GM18907 (cell line): Measurements from ENCODE around the gene VPS18.

Source experiments
- ATAC-seq: cut with Tn5 transposase; IDR thresholded peaks from one replicate; pipeline ENCODE4 v1.9.1; 2021; ENCODE audit warnings: mild to moderate bottlenecking, moderate library complexity; ENCODE audit not compliant: unreplicated experiment

Gene VPS18

GRCh38 chr15:40934457-40934856 is 40.2 kb downstream of the VPS18 start:
- ATAC-seq: no peak

- ATAC-seq: no peak
Measured at GRCh38 chr15:40936234-40936708, 42.0 kb downstream of the VPS18 start.

- no peak for ATAC-seq
Measured at GRCh38 chr15:40936709-40937666, 42.7 kb downstream of the VPS18 start.

GRCh38 chr15:40937762-40938535 is 43.7 kb downstream of the VPS18 start:
- no peak for ATAC-seq

DNA sequence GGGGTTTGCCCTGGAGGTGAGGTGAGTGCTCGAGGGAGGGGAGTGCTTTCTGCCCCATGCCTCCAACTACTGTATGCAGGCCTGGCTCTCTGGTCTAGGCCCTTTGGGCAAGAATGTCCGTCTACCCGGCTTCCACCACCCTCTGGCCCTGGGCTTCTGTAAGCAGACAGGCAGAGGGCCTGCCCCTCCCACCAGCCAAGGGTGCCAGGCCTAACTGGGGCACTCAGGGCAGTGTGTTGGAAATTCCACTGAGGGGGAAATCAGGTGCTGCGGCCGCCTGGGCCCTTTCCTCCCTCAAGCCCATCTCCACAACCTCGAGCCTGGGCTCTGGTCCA is 44.3 kb downstream of the VPS18 start:
- no peak for ATAC-seq

GRCh38 chr15:40940296-40940801 is 46.1 kb downstream of the VPS18 start:
- ATAC-seq: no peak

DNA sequence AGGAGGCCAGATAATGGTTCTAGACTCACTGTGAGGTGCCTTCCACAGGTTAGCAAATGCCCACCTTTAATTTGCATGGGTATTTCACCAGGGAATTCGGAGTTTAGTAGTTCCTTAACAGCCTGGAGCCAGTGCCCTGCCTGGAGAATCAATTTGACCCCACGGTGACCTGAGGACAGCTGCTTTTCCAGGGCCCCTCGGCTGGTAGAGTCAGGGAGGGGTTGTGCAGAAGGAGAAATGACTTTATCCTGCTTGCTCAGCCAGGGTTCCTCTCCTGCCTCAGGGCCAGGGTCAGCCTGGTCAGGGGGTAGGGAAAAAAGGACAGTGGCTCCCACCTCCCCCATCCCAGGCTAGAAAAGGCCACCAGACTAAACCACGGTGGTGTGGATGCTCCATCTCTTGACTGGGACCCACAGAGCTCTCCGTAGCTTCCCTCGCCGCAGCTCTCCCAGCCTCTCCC is 46.8 kb downstream of the VPS18 start:
- no peak for ATAC-seq

GRCh38 chr15:40941528-40942336 is 47.5 kb downstream of the VPS18 start:
- peak; percentile 57 for ATAC-seq

DNA sequence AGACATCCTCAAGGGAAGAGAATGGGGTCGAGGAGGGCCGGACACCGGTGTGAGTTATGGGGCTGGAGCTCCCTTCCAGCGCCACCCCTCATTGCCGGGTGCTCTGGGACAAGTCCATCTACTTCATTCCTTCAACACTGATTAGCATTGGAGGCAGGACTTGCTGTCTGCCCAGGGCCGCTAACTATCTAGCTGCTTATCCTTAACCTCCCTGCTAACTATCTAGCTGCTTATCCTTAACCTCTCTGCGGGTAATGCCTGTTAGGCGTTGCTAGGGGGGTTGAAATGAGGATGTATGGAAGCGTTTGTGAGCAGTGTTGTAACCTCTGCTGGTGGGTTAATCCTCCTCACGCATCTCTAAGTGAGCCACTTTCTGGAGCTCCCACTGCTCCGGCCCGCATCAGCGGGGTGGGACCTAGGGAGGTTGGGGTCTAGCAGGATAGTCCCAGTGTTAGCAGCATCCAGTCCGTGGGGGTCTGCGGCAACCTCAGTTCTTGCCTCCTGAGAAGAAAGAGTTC is 48.1 kb downstream of the VPS18 start:
- ATAC-seq: no peak

GRCh38 chr15:40942878-40943277 is 48.6 kb downstream of the VPS18 start:
- ATAC-seq: no peak

DNA sequence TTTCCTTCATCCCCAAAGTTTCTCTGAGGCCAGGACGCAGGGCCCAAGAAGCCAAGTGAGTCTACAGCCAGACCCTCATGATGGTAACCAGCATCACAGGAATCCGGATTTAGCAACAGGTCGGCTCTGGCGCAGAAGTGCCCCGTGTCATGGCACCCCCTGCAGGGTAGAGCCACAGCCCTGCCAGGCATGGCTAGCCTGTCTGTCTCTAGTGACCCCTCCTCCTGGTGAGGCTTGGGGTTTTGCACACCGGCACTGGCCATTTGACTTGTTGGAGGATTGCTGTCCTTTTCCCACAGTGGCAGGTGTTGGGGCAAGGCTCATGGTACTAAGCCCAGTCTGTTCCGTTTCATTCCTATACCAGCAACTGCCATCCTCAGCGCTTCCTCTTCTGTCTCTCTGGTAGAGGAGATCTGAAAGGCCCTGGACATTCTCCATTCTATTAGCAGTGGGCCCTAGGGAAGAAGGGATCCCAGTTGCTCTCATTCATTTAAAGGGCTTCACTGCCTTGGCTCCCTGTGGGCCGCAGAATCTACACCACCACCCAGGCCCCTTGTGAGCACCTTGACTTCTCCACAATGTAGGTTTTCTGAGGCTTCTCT is 49.6 kb downstream of the VPS18 start:
- no peak for ATAC-seq

DNA sequence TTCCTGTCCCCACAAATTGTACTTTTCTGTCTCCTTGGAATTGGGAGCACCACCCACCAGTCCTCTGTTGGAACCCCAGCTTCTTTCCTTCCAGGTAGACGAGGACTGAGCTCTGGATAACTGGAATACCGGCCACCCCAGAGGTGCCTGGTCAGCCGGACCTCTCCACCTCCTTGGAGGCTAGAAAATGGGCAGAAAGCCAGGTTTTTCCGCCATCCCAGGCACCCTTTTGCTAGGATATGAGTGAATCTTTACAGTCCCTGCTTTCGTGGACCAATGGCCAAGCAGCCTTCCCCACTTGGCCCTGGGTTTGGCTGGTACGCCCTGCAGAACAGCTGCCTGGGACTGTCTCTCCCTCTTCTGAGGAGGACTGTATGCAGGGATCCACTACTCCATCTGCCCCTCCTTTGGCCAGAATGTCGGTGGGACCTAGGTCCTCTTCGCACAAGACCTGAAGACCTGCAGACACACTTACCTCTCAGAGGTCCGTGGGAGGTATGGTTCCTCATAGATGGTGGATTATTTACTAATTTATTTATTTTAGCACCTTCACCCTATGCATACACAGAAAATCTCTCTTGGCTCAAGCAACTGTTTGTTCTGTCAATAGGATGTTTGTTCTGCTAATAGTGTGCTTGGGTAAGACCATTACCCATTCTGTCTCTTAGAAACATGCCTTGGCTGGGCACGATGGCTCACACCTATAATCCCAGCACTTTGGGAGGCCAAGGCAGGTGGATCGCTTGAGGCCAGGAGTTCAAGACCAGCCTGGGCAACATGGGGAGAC is 50.5 kb downstream of the VPS18 start:
- ATAC-seq: no peak

- ATAC-seq: no peak
Measured at GRCh38 chr15:40948706-40949473, 54.6 kb downstream of the VPS18 start.

- no peak for ATAC-seq
Measured at GRCh38 chr15:40949756-40950207, 55.5 kb downstream of the VPS18 start.

DNA sequence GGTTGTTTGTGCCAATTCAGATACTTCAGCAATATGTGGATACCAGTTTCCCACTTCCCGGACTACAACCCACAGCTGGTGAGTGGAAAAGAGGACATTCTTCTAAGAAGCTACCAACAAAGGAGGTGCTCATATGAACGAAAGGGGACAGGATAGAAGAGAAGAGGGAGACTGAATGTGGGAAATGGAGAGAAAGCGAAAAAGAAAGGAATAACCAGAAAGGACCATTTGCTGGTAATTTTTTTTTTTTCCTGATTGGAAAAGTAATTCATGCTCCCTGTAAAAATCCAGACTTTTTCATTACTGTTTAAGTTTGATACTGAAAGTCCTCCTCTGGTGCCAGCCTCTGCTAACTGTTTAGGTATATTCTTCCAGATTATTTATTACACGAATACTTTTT is 57.5 kb downstream of the VPS18 start:
- ATAC-seq: no peak

- ATAC-seq: no peak
Measured at GRCh38 chr15:40952301-40952900, 58.2 kb downstream of the VPS18 start.

DNA sequence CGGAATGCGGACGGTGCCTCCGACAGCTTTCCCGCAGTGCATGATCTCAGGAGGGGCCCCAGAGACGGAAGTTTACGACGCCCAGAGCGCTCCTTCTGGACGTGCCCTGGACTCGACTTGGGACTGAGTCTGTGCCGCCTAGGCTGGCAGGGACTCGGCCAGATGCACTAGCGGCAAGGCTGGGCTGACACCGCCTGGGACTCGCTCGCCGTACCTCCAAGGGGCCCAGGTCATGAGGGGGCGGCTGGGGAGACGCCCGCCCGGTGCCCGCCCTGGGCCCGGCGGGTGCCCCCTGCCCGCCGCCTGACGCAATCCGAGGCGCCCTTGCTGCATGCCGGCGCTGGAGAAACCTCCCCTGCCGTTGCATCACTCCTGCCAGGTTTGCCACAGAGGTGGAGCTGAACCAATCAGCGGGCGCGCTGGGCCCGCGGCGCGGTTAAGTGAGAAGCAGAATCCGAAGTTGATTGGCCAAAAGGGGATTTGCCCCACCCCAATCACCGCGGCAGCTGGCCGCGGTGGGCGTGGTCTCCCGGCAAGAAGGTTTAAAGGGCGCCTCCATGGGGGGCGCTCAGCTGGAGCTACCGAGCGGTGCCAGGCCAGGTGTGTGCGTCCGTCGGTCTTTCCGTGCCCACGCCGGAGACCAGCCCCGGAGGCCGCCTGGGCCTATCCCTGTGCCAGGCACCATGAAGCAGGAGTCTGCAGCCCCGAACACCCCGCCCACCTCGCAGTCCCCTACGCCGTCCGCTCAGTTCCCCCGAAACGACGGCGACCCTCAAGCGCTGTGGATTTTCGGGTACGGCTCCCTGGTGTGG is 58.9 kb downstream of the VPS18 start, which contains the start of gene CHAC1:
CHAC1 (plus strand) TSS at position 571 of the 812 bp plus-strand sequence; CDS start at position 684, 113 bp downstream.
- ATAC-seq: peak; percentile 86
